Measurements from ENCODE around the gene MET. TPM values are rescaled to one million over a fixed set of nuclear protein-coding genes. Genes with fewer than 3 reads are reported as not detected.

MET gene
- total and polyA plus RNA-seq, 2 of the 13 experiments (the other 11 are each of a cell fraction or from before 2014, with no cell fraction given) = 21.8 to 31.5 TPM

DNA sequence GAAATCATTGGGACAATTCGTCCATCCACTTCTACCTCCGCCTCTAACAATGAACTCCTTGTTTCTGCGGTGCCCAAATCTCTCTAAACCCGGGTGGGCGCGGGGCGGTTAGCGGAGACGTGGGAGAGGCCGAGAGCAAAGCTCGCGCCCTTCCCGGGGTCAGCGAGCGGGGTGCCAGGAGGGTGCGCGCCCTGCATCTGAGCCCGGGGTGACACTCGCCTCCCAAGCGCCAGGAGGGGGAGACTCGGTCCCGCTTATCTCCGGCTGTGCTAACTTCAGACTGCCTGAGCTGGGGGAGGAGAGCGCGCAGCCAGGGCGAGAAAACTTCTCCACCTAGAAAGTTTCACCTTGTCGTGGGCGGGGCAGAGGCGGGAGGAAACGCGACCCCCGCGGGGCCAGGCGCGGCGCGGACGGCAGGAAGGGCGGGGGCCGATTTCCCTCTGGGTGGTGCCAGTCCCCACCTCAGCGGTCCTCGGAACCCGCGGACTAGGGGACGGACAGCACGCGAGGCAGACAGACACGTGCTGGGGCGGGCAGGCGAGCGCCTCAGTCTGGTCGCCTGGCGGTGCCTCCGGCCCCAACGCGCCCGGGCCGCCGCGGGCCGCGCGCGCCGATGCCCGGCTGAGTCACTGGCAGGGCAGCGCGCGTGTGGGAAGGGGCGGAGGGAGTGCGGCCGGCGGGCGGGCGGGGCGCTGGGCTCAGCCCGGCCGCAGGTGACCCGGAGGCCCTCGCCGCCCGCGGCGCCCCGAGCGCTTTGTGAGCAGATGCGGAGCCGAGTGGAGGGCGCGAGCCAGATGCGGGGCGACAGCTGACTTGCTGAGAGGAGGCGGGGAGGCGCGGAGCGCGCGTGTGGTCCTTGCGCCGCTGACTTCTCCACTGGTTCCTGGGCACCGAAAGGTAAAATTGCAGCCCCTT lies at the start of gene MET (continued):
- TF ChIP-seq, protein P1, sequence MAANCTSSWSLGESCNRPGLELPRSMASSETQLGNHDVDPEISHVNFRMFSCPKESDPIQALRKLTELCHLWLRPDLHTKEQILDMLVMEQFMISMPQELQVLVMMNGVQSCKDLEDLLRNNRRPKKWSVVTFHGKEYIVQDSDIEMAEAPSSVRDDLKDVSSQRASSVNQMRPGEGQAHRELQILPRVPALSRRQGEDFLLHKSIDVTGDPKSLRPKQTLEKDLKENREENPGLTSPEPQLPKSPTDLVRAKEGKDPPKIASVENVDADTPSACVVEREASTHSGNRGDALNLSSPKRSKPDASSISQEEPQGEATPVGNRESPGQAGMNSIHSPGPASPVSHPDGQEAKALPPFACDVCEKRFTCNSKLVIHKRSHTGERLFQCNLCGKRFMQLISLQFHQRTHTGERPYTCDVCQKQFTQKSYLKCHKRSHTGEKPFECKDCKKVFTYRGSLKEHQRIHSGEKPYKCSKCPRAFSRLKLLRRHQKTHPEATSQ (CRISPR knock-in tag; IDR thresholded peaks at IDR 0.05; ENCODE audit: borderline replicate concordance) = peak; percentile 86; the same call in 1 of the 2 replicates
- TF ChIP-seq ZNF720 (CRISPR knock-in tag; IDR thresholded peaks at IDR 0.05) (no peak), SOX6 (IDR thresholded peaks at IDR 0.05) (no peak), SOX6 (CRISPR knock-in tag; IDR thresholded peaks at IDR 0.05) (peak; percentile 83), TBL1XR1 (IDR thresholded peaks at IDR 0.05; ENCODE audit: borderline replicate concordance, low read length, partially characterized antibody) (no peak), XBP1 (CRISPR knock-in tag; IDR thresholded peaks at IDR 0.05) (no peak), ZC3H13 (CRISPR knock-in tag; IDR thresholded peaks at IDR 0.05) (peak; percentile 62; the same call in 1 of the 2 replicates), GTF2F1 (IDR thresholded peaks at IDR 0.05; ENCODE audit: low read length) (no peak), PLRG1 (conservative IDR thresholded peaks at IDR 0.05) (no peak), ZNF891 (CRISPR knock-in tag; IDR thresholded peaks at IDR 0.05) (peak; percentile 56; the same call in 1 of the 2 replicates), FOXM1 (CRISPR knock-in tag; IDR thresholded peaks at IDR 0.05) (no peak), ZNF484 (CRISPR knock-in tag; IDR thresholded peaks at IDR 0.05; ENCODE audit: borderline replicate concordance, low read depth) (no peak), HOXA5 (CRISPR knock-in tag; IDR thresholded peaks at IDR 0.05) (peak; percentile 68; the same call in 1 of the 2 replicates), IRX3 (CRISPR knock-in tag; IDR thresholded peaks at IDR 0.05; ENCODE audit: borderline replicate concordance, low read depth) (peak; percentile 72; the same call in 1 of the 2 replicates), NR2F2 (IDR thresholded peaks at IDR 0.05; ENCODE audit: borderline replicate concordance, low read depth) (peak; percentile 39; the same call in 1 of the 2 replicates), THYN1 (CRISPR knock-in tag; IDR thresholded peaks at IDR 0.05; ENCODE audit: borderline replicate concordance, low read depth) (no peak), NFYC (CRISPR knock-in tag; IDR thresholded peaks at IDR 0.05) (no peak), PAX8 (CRISPR knock-in tag; IDR thresholded peaks at IDR 0.05; ENCODE audit: borderline replicate concordance) (no peak; the same call in 1 of the 2 replicates), ZNF34 (CRISPR knock-in tag; IDR thresholded peaks at IDR 0.05; ENCODE audit: borderline replicate concordance) (peak; percentile 87; the same call in 1 of the 2 replicates), ZNF773 (CRISPR knock-in tag; IDR thresholded peaks at IDR 0.05; ENCODE audit: borderline replicate concordance) (0 out of 2 replicates have a peak, but pooled peaks have one; percentile 14), POLR2AphosphoS5 (IDR thresholded peaks at IDR 0.05; ENCODE audit: low read depth, low read length) (peak; percentile 26; the same call in 1 of the 2 replicates), RBM22 (optimal IDR thresholded peaks at IDR 0.05; ENCODE audit: low read length) (no peak), SNAPC2 (CRISPR knock-in tag; IDR thresholded peaks at IDR 0.05) (peak; percentile 75; the same call in 1 of the 2 replicates)
- TF ChIP-seq, protein P2, sequence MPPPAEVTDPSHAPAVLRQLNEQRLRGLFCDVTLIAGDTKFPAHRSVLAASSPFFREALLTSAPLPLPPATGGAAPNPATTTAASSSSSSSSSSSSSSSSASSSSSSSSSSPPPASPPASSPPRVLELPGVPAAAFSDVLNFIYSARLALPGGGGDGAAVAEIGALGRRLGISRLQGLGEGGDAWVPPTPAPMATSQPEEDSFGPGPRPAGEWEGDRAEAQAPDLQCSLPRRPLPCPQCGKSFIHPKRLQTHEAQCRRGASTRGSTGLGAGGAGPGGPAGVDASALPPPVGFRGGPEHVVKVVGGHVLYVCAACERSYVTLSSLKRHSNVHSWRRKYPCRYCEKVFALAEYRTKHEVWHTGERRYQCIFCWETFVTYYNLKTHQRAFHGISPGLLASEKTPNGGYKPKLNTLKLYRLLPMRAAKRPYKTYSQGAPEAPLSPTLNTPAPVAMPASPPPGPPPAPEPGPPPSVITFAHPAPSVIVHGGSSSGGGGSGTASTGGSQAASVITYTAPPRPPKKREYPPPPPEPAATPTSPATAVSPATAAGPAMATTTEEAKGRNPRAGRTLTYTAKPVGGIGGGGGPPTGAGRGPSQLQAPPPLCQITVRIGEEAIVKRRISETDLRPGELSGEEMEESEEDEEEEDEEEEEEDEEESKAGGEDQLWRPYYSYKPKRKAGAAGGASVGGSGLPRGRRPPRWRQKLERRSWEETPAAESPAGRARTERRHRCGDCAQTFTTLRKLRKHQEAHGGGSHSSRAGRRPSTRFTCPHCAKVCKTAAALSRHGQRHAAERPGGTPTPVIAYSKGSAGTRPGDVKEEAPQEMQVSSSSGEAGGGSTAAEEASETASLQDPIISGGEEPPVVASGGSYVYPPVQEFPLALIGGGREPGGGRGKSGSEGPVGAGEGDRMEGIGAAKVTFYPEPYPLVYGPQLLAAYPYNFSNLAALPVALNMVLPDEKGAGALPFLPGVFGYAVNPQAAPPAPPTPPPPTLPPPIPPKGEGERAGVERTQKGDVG (CRISPR knock-in tag; IDR thresholded peaks at IDR 0.05; ENCODE audit: borderline replicate concordance) = peak; percentile 85; the same call in 1 of the 2 replicates

Measured in HepG2 (cell line).